Prostate gland (tissue), 2 donors: ENCODE measurements around the gene TEX55. TPM values are rescaled to one million over a fixed set of nuclear protein-coding genes. Genes with fewer than 3 reads are reported as not detected.

ENCODE experiments used
- DNase-seq: peaks from one replicate; pipeline ENCODE4 v3.0.0-alpha.2; 2019; ENCODE audit warnings: low spot score
- H3K27ac ChIP-seq, 2 donors: fragments of 200-600 bp; sonication (generic); 2 replicates each; pipeline ENCODE4 v1.5.1; 2017 to 2019
- H3K27me3 ChIP-seq: fragments of 200-600 bp; sonication (generic); replicated peaks from 2 replicates; pipeline ENCODE4 v1.5.1; 2019; ENCODE audit not compliant: insufficient read depth
- H3K36me3 ChIP-seq, 2 donors: fragments of 200-600 bp; sonication (generic); 1 replicate in 1 of 2; 2 replicates in 1 of 2; pipeline versions ENCODE4 v1.5.1 to v1.8.1; 2017 to 2019
- H3K4me1 ChIP-seq: fragments of 200-600 bp; sonication (generic); replicated peaks from 2 replicates; pipeline ENCODE4 v1.5.1; 2019
- H3K4me3 ChIP-seq, 2 donors: fragments of 200-600 bp; sonication (generic); 2 replicates each; pipeline ENCODE4 v1.5.1; 2017 to 2019
- H3K9me3 ChIP-seq: fragments of 200-600 bp; sonication (generic); 2 replicates; pipeline ENCODE4 v1.5.1; 2017
- CTCF ChIP-seq, 4 experiments: fragments of 200-600 bp in 2 of 4; fragments of 450-650 bp in 2 of 4; sonication (generic) in 2 of 4; IDR thresholded peaks; 1 replicate in 3 of 4; 2 replicates in 1 of 4; pipeline ENCODE4 v1.5.1; 2016 to 2019; ENCODE audit warnings: antibody characterized with exemption in 4 of 4, mild to moderate bottlenecking in 2 of 4, moderate library complexity in 2 of 4
- POLR2A ChIP-seq: fragments of 450-650 bp; IDR thresholded peaks from one replicate; pipeline ENCODE4 v1.6.1; 2016; ENCODE audit warnings: antibody characterized with exemption, mild to moderate bottlenecking
- POLR2AphosphoS5 ChIP-seq: sonication (generic); formaldehyde crosslinking; IDR thresholded peaks from one replicate; pipeline ENCODE4 v1.6.1; 2017; ENCODE audit warnings: antibody characterized with exemption
- WGBS: methylation state at CpG from one replicate; pipeline ENCODE4 v1.1.5; 2018; 5-methylcytosine and 5-hydroxymethylcytosine counted together
- intact Hi-C: fragments of 100-400 bp; cut with DNase I; formaldehyde crosslinking; loops from one replicate; pipeline ENCODE4 v1.14.2; 2022
- total RNA-seq, 2 donors: library from RNA; depleted of rRNA; stranded (reverse); fragments of >200 nt; gene quantifications; one replicate each; pipeline ENCODE4 v1.1.0, GENCODE V29; 2016

Gene TEX55
- total RNA-seq, 2 donors from 2014 or later = 6.6 TPM; not detected in 1

DNA sequence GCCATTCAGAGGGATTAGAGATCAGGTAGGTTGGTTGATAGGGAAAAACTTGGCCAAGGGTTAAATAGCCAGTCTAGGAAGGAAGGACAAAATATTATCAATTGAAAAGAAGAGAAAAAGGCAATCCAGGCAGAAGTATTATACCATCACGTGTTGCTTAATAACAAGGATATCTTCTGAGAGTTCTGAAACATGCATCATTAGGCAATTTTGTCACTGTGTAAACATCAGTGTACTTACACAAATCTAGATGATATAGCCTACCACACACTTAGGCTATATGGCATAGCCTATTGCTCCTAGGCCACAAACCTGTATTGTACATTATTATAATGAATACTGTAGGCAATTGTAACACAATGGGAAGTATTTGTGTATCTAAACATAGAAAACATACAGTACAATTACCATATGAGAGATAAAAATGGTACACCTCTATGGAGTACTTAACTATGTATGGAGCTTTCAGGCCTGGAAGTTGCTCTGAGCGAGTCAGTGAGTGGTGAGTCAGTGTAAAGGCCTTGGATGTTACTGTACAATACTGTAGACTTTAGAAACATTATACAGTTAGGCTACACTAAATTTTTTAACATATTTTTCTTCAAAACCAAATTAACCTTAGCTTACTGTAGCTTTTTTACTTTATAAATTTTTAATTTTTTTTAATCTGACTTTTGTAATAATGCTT, 2.7 kb downstream of the TEX55 start:
- Histone ChIP-seq H3K4me1 (no peaks in the 10 kb centered on the region), H3K36me3 (no peaks in the 10 kb centered on the region), H3K9me3 (no peaks in the 10 kb centered on the region), H3K27ac (no peak overlapping the region), H3K27me3 (no peaks in the 10 kb centered on the region), H3K4me3 (no peak overlapping the region)
- TF ChIP-seq POLR2AphosphoS5 = no peak
- TF ChIP-seq CTCF (IDR thresholded peaks at IDR 0.05) = no peak
- TF ChIP-seq POLR2A = no peak
- intact Hi-C loops = no loop called here
- no peak for DNase-seq
- WGBS = 95% methylated on average over 2 of the region's 2 CpGs

DNA sequence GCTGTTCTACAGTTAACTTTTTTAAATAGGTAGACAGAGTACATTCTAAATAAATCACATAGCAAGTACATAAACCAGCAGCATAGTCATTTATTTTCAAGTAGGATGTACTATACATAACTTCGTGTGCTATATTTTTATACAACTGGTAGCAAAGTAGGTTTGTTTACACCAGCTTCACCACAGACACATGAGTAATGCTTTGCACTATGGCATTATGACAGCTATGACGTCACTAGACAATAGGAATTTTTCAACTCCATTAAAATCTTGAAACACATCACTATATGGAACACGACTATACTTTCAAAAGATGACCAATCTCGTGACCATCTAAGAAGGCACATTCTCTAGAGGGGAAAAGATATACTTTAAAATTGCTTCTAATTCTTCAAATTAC, 3.5 kb downstream of the TEX55 start:
- DNase-seq = no peak
- Histone ChIP-seq H3K9me3 (no peaks in the 10 kb centered on the region), H3K27ac (no peak overlapping the region), H3K36me3 (no peaks in the 10 kb centered on the region), H3K4me1 (no peaks in the 10 kb centered on the region), H3K27me3 (no peaks in the 10 kb centered on the region), H3K4me3 (no peak overlapping the region)
- TF ChIP-seq POLR2AphosphoS5 (no peak), CTCF (IDR thresholded peaks at IDR 0.05) (no peak), POLR2A (no peak)
- WGBS = 58% methylated on average over 4 of the region's 4 CpGs
- intact Hi-C loops = no loop called here

GRCh38 chr3:119156868-119157267, 10.9 kb downstream of the TEX55 start:
- intact Hi-C loops = no loop called here
- H3K27me3 ChIP-seq = no peaks in the 10 kb centered on the region
- DNase-seq = no peak
- TF ChIP-seq CTCF (IDR thresholded peaks at IDR 0.05) (no peak), POLR2A (no peak), POLR2AphosphoS5 (no peak)
- no peaks in the 10 kb centered on the region for H3K4me1 ChIP-seq
- H3K27ac ChIP-seq = no peak overlapping the region
- no peaks in the 10 kb centered on the region for H3K36me3 ChIP-seq
- H3K9me3 ChIP-seq = no peaks in the 10 kb centered on the region
- no peak overlapping the region for H3K4me3 ChIP-seq

DNA sequence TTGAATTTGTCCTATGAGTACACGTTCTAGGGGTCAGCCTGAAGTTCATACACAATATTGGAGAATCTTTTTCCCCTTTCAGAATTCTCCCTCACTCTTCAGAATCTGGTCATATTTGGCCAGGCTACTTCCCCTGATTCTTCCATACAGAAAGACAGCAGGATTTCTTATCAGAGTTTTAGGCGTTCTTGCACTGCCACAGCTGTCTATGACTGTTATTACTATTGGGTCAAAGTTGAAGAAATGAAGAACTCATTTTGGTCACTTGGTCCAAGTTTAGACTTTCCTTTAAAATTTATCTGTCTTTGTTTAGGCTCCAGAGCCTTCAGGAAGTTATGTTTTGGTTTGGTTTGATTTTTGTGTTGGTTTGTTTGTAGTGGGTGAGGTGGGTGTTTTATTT, 12.0 kb downstream of the TEX55 start:
- no peaks in the 10 kb centered on the region for H3K9me3 ChIP-seq
- TF ChIP-seq POLR2AphosphoS5 = no peak
- TF ChIP-seq POLR2A = no peak
- no peak for TF ChIP-seq CTCF (IDR thresholded peaks at IDR 0.05)
- H3K27ac ChIP-seq = no peak overlapping the region
- H3K4me1 ChIP-seq = no peaks in the 10 kb centered on the region
- 63% methylated on average over 2 of the region's 2 CpGs for WGBS
- no peaks in the 10 kb centered on the region for H3K27me3 ChIP-seq
- no peak overlapping the region for H3K4me3 ChIP-seq
- DNase-seq = no peak
- intact Hi-C loops = no loop called here
- no peaks in the 10 kb centered on the region for H3K36me3 ChIP-seq

GRCh38 chr3:119160361-119160760, 14.4 kb downstream of the TEX55 start:
- 27% methylated on average over 1 of the region's 1 CpG for WGBS
- Histone ChIP-seq H3K36me3 (no peaks in the 10 kb centered on the region), H3K4me1 (no peaks in the 10 kb centered on the region), H3K27ac (no peak overlapping the region), H3K4me3 (no peak overlapping the region), H3K27me3 (no peaks in the 10 kb centered on the region), H3K9me3 (no peaks in the 10 kb centered on the region)
- DNase-seq = no peak
- no peak for TF ChIP-seq POLR2AphosphoS5
- TF ChIP-seq CTCF (IDR thresholded peaks at IDR 0.05) = no peak
- intact Hi-C loops = no loop called here
